Mesenchymal stem cell (in vitro differentiated cells and primary cell): ENCODE data around the gene MMP24OS.

Experiments used
- DNase-seq: peaks from one replicate; pipeline ENCODE4 v3.0.0-alpha.2; 2013
- H2AFZ ChIP-seq: one replicate; pipeline ENCODE4 v1.6.1; 2013; ENCODE audit warnings: low read depth, mild to moderate bottlenecking, control low read depth, inconsistent platforms, low read length, moderate library complexity
- H2AK5ac ChIP-seq: 2 replicates; pipeline ENCODE4 v1.6.1; 2013; ENCODE audit warnings: low read length, moderate library complexity, mild to moderate bottlenecking, inconsistent platforms; ENCODE audit not compliant: severe bottlenecking
- H2BK120ac ChIP-seq: one replicate; pipeline ENCODE4 v1.6.1; 2013; ENCODE audit warnings: low read depth, mild to moderate bottlenecking, inconsistent platforms, low read length, moderate library complexity
- H2BK12ac ChIP-seq, 2 experiments: one replicate each; pipeline ENCODE4 v1.6.1; 2013; ENCODE audit warnings: inconsistent platforms in 2 of 2, low read length in 2 of 2, mild to moderate bottlenecking in 2 of 2, moderate library complexity in 2 of 2, control low read depth in 1 of 2
- H2BK15ac ChIP-seq: one replicate; pipeline ENCODE4 v1.6.1; 2013; ENCODE audit warnings: mild to moderate bottlenecking, low read depth, inconsistent platforms; ENCODE audit not compliant: poor library complexity, severe bottlenecking
- H2BK5ac ChIP-seq: 2 replicates; pipeline ENCODE4 v1.6.1; 2013; ENCODE audit warnings: low read depth, mild to moderate bottlenecking, low read length, control low read depth, inconsistent platforms; ENCODE audit not compliant: poor library complexity, severe bottlenecking
- H3K14ac ChIP-seq, 2 experiments: one replicate each; pipeline ENCODE4 v1.6.1; 2013; ENCODE audit warnings: inconsistent platforms in 2 of 2, low read length in 2 of 2, control low read depth in 1 of 2, mild to moderate bottlenecking in 1 of 2, moderate library complexity in 1 of 2
- H3K18ac ChIP-seq, 2 experiments: one replicate each; pipeline ENCODE4 v1.6.1; 2013; ENCODE audit warnings: inconsistent platforms in 2 of 2, low read length in 2 of 2, control low read depth in 1 of 2, low read depth in 1 of 2, mild to moderate bottlenecking in 1 of 2
- H3K23ac ChIP-seq, 2 experiments: one replicate each; pipeline ENCODE4 v1.6.1; 2013; ENCODE audit warnings: inconsistent platforms in 2 of 2, low read length in 2 of 2, mild to moderate bottlenecking in 2 of 2, moderate library complexity in 2 of 2, control low read depth in 1 of 2
- H3K27ac ChIP-seq: 2 replicates; pipeline ENCODE4 v1.5.1; 2013; ENCODE audit warnings: mild to moderate bottlenecking, moderate library complexity, low read length, control low read depth, inconsistent platforms; ENCODE audit not compliant: poor library complexity, severe bottlenecking
- H3K27me3 ChIP-seq, 2 experiments: 2 replicates each; pipeline versions ENCODE4 v1.6.1 to v1.7.0; 2013; ENCODE audit warnings: low read length in 2 of 2, mild to moderate bottlenecking in 2 of 2, moderate library complexity in 2 of 2, control low read depth in 1 of 2, inconsistent platforms in 1 of 2; ENCODE audit not compliant: control insufficient read depth in 1 of 2, insufficient read depth in 1 of 2
- H3K36me3 ChIP-seq, 2 experiments: 2 replicates each; pipeline versions ENCODE4 v1.6.1 to v1.7.0; 2013; ENCODE audit warnings: low read length in 2 of 2, control low read depth in 1 of 2, inconsistent platforms in 1 of 2, low read depth in 1 of 2, mild to moderate bottlenecking in 1 of 2; ENCODE audit not compliant: insufficient read depth in 2 of 2, control insufficient read depth in 1 of 2
- H3K4ac ChIP-seq, 2 experiments: one replicate each; pipeline ENCODE4 v1.6.1; 2013; ENCODE audit warnings: inconsistent platforms in 2 of 2, low read length in 2 of 2, mild to moderate bottlenecking in 2 of 2, moderate library complexity in 2 of 2, control low read depth in 1 of 2, low read depth in 1 of 2
- H3K4me1 ChIP-seq: 2 replicates; pipeline ENCODE4 v1.6.1; 2013; ENCODE audit warnings: low read depth, low read length, control low read depth; ENCODE audit not compliant: control insufficient read depth, insufficient read depth
- H3K4me2 ChIP-seq: 2 replicates; pipeline ENCODE4 v1.6.1; 2013; ENCODE audit warnings: low read length, mild to moderate bottlenecking, inconsistent platforms; ENCODE audit not compliant: poor library complexity, severe bottlenecking
- H3K4me3 ChIP-seq, 2 experiments: 2 replicates each; pipeline versions ENCODE4 v1.5.1 to v1.7.0; 2013; ENCODE audit warnings: low read length in 2 of 2, mild to moderate bottlenecking in 2 of 2, control low read depth in 1 of 2, low read depth in 1 of 2; ENCODE audit not compliant: insufficient read depth in 1 of 2
- H3K79me1 ChIP-seq: replicated peaks from 2 replicates; pipeline ENCODE4 v1.6.1; 2013; ENCODE audit warnings: mild to moderate bottlenecking, control low read depth, low read length, inconsistent platforms; ENCODE audit not compliant: poor library complexity, severe bottlenecking
- H3K9ac ChIP-seq: 2 replicates; pipeline ENCODE4 v1.7.0; 2013; ENCODE audit warnings: mild to moderate bottlenecking, low read length, moderate library complexity
- H3K9me3 ChIP-seq: 2 replicates; pipeline ENCODE4 v1.7.0; 2013; ENCODE audit warnings: mild to moderate bottlenecking, low read length; ENCODE audit not compliant: control insufficient read depth
- H4K8ac ChIP-seq: one replicate; pipeline ENCODE4 v1.6.1; 2013; ENCODE audit warnings: inconsistent platforms, mild to moderate bottlenecking, low read length, moderate library complexity
- H4K91ac ChIP-seq: one replicate; pipeline ENCODE4 v1.6.1; 2013; ENCODE audit warnings: mild to moderate bottlenecking, low read length, inconsistent platforms
- WGBS: methylation state at CpG from one replicate; pipeline ENCODE4 v1.1.7; 2013; ENCODE audit warnings: mixed read lengths; 5-methylcytosine and 5-hydroxymethylcytosine counted together

MMP24OS gene

DNA sequence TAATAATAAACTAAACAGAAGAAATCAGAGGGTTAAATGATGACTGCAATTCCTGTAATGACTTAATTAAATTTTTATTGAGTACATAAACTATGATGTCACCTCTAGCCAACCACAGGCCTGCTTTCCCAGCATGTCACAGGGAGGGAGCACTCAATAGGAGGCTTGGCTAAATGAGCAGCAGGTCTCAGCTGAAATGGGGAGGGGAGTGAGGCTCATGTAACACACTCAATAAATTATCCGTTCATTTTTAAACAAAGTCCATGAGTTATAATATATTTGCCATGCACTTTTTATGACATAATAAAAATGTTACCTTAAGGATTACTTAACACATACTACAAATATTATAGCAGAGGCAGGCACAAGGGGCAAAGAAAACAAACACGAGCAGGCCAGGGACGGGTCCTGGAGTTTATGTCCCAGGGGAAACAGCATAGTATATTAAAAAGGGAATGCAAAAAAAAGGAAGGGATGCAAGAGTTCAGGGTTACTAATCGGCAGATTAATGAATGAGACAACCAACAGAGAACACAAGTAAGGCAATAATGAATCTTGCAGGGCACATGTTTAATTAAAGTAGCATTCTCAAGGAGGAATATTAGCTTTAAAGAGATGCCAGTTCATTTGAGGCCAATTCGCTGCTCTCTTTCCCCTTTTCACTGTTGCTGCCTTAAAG is 41.4 kb upstream of the MMP24OS start:
- Histone ChIP-seq H3K4me1 (peaks cover 22% of the 10 kb centered on the region), H2AFZ (no peak overlapping the region), H4K8ac (no peak overlapping the region), H3K18ac (peak overlapping the region; percentile 18 to 57), H3K79me1 (peaks cover 12% of the 10 kb centered on the region), H3K23ac (no peak overlapping the region), H2BK15ac (no peak overlapping the region), H4K91ac (no peak overlapping the region), H3K14ac (no peak overlapping the region), H2AK5ac (peak overlapping the region; percentile 91), H3K4ac (peak overlapping the region in 1 of 2 experiments; percentile 30), H3K4me2 (no peak overlapping the region), H3K27ac (peak overlapping the region; percentile 100), H3K9me3 (no peaks in the 10 kb centered on the region), H3K27me3 (no peaks in the 10 kb centered on the region), H2BK12ac (peak overlapping the region in 1 of 2 experiments; percentile 3), H2BK5ac (peak overlapping the region; percentile 98), H3K4me3 (peak overlapping the region in 1 of 2 experiments; percentile 1), H3K36me3 (peaks cover 0 to 3% of the 10 kb centered on the region in 2 experiments), H3K9ac (peak overlapping the region; percentile 58), H2BK120ac (peak overlapping the region; percentile 57)
- WGBS = 18% methylated on average over 4 of the region's 5 CpGs
- peak; percentile 67 for DNase-seq

DNA sequence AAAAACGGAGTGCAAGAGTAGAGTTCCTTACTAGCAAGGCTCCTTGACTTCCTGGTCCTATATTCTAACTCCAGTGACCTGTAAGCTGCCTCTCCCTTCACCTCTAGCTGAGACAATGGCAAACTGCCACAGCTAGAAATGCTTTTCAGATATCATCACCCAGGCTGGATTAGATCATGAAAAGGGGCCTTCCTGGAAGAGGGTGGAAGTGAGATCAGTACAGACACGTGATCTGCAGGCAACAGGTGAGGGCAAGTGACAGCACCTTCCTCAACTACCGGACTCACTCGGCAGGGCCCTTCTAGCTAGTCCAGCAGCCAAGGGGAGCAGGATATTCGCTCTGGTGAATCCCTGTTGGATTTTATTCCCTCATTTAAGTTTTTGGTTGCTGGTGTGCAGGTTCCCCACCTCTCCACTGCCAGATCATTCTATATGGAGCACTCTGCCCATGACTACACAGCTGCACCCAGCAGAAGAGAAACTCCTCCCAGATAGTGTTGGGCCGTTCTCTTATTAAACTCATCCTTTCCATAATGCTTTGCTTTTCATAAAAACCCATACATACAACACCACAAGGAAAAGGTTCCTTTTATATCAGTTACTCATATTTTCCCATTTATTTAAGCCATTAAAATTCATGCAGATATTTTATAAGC is 40.7 kb upstream of the MMP24OS start:
- 48% methylated on average over 6 of the region's 6 CpGs for WGBS
- peaks cover 11% of the 10 kb centered on the region for H3K79me1 ChIP-seq
- H2BK12ac ChIP-seq = peak overlapping the region; percentile 20 to 87
- peak overlapping the region; percentile 100 for H3K27ac ChIP-seq
- no peaks in the 10 kb centered on the region for H3K9me3 ChIP-seq
- H3K23ac ChIP-seq = no peak overlapping the region
- no peaks in the 10 kb centered on the region for H3K27me3 ChIP-seq
- no peak overlapping the region for H2AFZ ChIP-seq
- H3K36me3 ChIP-seq = peaks cover 0 to 3% of the 10 kb centered on the region in 2 experiments
- H2BK15ac ChIP-seq = peak overlapping the region; percentile 12
- peaks cover 23% of the 10 kb centered on the region for H3K4me1 ChIP-seq
- peak overlapping the region; percentile 58 for H3K9ac ChIP-seq
- peak overlapping the region; percentile 98 for H2BK5ac ChIP-seq
- H4K8ac ChIP-seq = peak overlapping the region; percentile 81
- peak overlapping the region in 1 of 2 experiments; percentile 3 for H3K4ac ChIP-seq
- H3K14ac ChIP-seq = no peak overlapping the region
- peak; percentile 78 for DNase-seq
- H2BK120ac ChIP-seq = no peak overlapping the region
- H4K91ac ChIP-seq = peak overlapping the region; percentile 70
- peak overlapping the region in 1 of 2 experiments; percentile 12 for H3K4me3 ChIP-seq
- H3K18ac ChIP-seq = peak overlapping the region; percentile 37 to 40
- H3K4me2 ChIP-seq = no peak overlapping the region
- H2AK5ac ChIP-seq = peak overlapping the region; percentile 99

GRCh38 chr20:35317416-35318210 is 39.7 kb upstream of the MMP24OS start:
- Histone ChIP-seq H3K18ac (peak overlapping the region; percentile 56 to 70), H3K14ac (no peak overlapping the region), H3K23ac (no peak overlapping the region), H3K36me3 (peaks cover 2 to 3% of the 10 kb centered on the region in 2 experiments), H3K4me3 (peak overlapping the region in 1 of 2 experiments; percentile 12), H2BK12ac (peak overlapping the region; percentile 11 to 59), H3K4me2 (no peak overlapping the region), H4K8ac (no peak overlapping the region), H4K91ac (no peak overlapping the region), H3K27me3 (no peaks in the 10 kb centered on the region), H3K9ac (peak overlapping the region; percentile 47), H3K9me3 (no peaks in the 10 kb centered on the region), H3K79me1 (peaks cover 11% of the 10 kb centered on the region), H3K4me1 (peaks cover 25% of the 10 kb centered on the region), H2AK5ac (peak overlapping the region; percentile 99), H2BK15ac (no peak overlapping the region), H2BK5ac (peak overlapping the region; percentile 98), H3K4ac (no peak overlapping the region), H2AFZ (no peak overlapping the region), H3K27ac (peak overlapping the region; percentile 100), H2BK120ac (no peak overlapping the region)
- 96% methylated on average over 4 of the region's 5 CpGs for WGBS
- no peak for DNase-seq
